M059J (cell line): ENCODE measurements around the gene SMAD1. TPM values are rescaled to one million over a fixed set of nuclear protein-coding genes. Genes with fewer than 3 reads are reported as not detected.
"Not testable (repeated sequence)": the region's sequence is repeated elsewhere in the genome, so short reads cannot be mapped to it uniquely, and the experiment has no call there.

Experiments used
- DNase-seq: peaks from one replicate; pipeline ENCODE4 v3.0.0-alpha.2; 2012; ENCODE audit warnings: low read depth
- total RNA-seq: library from RNA; depleted of rRNA; stranded (reverse); fragments of >200 nt; shearing (Covaris generic); gene quantifications from 2 replicates; pipeline ENCODE4 v1.2.3, GENCODE V29; 2014

Gene SMAD1
- total RNA-seq, 1 experiment from 2014 or later, result 10.9 TPM

- DNase-seq, result no peak
Measured at GRCh38 chr4:145528601-145529000, 46.9 kb downstream of the SMAD1 start.

- DNase-seq, result no peak
Measured at GRCh38 chr4:145530189-145530588, 48.5 kb downstream of the SMAD1 start.

GRCh38 chr4:145530662-145531061 lies 49.0 kb downstream of the SMAD1 start:
- no peak for DNase-seq

GRCh38 chr4:145531223-145531622 lies 49.6 kb downstream of the SMAD1 start:
- no peak for DNase-seq

- no peak for DNase-seq
Measured at GRCh38 chr4:145531859-145532258, 50.2 kb downstream of the SMAD1 start.

- DNase-seq, result no peak
Measured at GRCh38 chr4:145533001-145533400, 51.3 kb downstream of the SMAD1 start.

GRCh38 chr4:145533415-145533814 lies 51.8 kb downstream of the SMAD1 start:
- not testable (repeated sequence) for DNase-seq

GRCh38 chr4:145533961-145534360 lies 52.3 kb downstream of the SMAD1 start:
- DNase-seq, result no peak

- no peak for DNase-seq
Measured at GRCh38 chr4:145535202-145535601, 53.5 kb downstream of the SMAD1 start.

GRCh38 chr4:145536044-145536443 lies 54.4 kb downstream of the SMAD1 start:
- no peak for DNase-seq

GRCh38 chr4:145538596-145538995 lies 56.9 kb downstream of the SMAD1 start:
- DNase-seq, result no peak

GRCh38 chr4:145539671-145540070 lies 58.0 kb downstream of the SMAD1 start:
- no peak for DNase-seq

GRCh38 chr4:145540235-145540634 lies 58.6 kb downstream of the SMAD1 start:
- no peak for DNase-seq

GRCh38 chr4:145541346-145541745 lies 59.7 kb downstream of the SMAD1 start:
- no peak for DNase-seq

GRCh38 chr4:145545031-145545430 lies 63.4 kb downstream of the SMAD1 start:
- no peak for DNase-seq

GRCh38 chr4:145545538-145546174 lies 64.0 kb downstream of the SMAD1 start:
- peak; percentile 73 for DNase-seq

- DNase-seq, result peak; percentile 4
Measured at GRCh38 chr4:145546175-145546915, 64.7 kb downstream of the SMAD1 start.

GRCh38 chr4:145551660-145552059 lies 70.0 kb downstream of the SMAD1 start:
- no peak for DNase-seq

- no peak for DNase-seq
Measured at GRCh38 chr4:145552181-145552822, 70.6 kb downstream of the SMAD1 start.

- no peak for DNase-seq
Measured at GRCh38 chr4:145553375-145553774, 71.7 kb downstream of the SMAD1 start.

- DNase-seq, result no peak
Measured at GRCh38 chr4:145554691-145555090, 73.0 kb downstream of the SMAD1 start.

- DNase-seq, result peak; percentile 69
Measured at GRCh38 chr4:145557720-145558119, 76.1 kb downstream of the SMAD1 start.
